Chondrocyte (in vitro differentiated cells): ENCODE results near the gene VSIG4. TPM values are rescaled to one million over a fixed set of nuclear protein-coding genes. Genes with fewer than 3 reads are reported as not detected.
"Not testable (repeated sequence)": the region's sequence is repeated elsewhere in the genome, so short reads cannot be mapped to it uniquely, and the experiment has no call there.

Experiments
- DNase-seq: peaks from one replicate; pipeline ENCODE4 v3.0.0; 2021; ENCODE audit warnings: mixed read lengths, low spot score
- H3K27ac Mint-ChIP-seq: one replicate; pipeline ENCODE4 v1.8.0; 2021; ENCODE audit warnings: mild to moderate bottlenecking, moderate library complexity, mixed read lengths; ENCODE audit not compliant: unreplicated experiment
- H3K27me3 Mint-ChIP-seq: 2 replicates; pipeline ENCODE4 v1.8.0; 2021; ENCODE audit warnings: low read depth, mixed read lengths
- H3K36me3 Mint-ChIP-seq: 2 replicates; pipeline ENCODE4 v1.8.0; 2021; ENCODE audit warnings: low read depth, mixed read lengths
- H3K4me1 Mint-ChIP-seq: 2 replicates; pipeline ENCODE4 v1.8.0; 2021; ENCODE audit warnings: low read depth, mild to moderate bottlenecking, mixed read lengths
- H3K4me3 Mint-ChIP-seq: one replicate; pipeline ENCODE4 v1.8.0; 2021; ENCODE audit warnings: mild to moderate bottlenecking, moderate library complexity, mixed read lengths; ENCODE audit not compliant: unreplicated experiment
- H3K9me3 Mint-ChIP-seq: 2 replicates; pipeline ENCODE4 v1.8.0; 2021; ENCODE audit warnings: low read depth, mixed read lengths
- CTCF ChIP-seq: fragments of 200-600 bp; sonication (generic); IDR thresholded peaks from 2 replicates; pipeline ENCODE4 v1.5.0; 2021; ENCODE audit warnings: antibody characterized with exemption, mild to moderate bottlenecking, moderate library complexity
- total RNA-seq: library from RNA; stranded (reverse); gene quantifications from 3 replicates; pipeline ENCODE4 v1.2.1, GENCODE V29; 2021

Gene VSIG4
- total RNA-seq, 1 donor from 2014 or later, result not detected

- DNase-seq, result no peak
- Mint-ChIP-seq H3K27ac (no peak overlapping the region), H3K27me3 (peaks cover 2% of the 10 kb centered on the region), H3K9me3 (peaks cover under 1% of the 10 kb centered on the region), H3K4me1 (no peaks in the 10 kb centered on the region), H3K36me3 (no peaks in the 10 kb centered on the region), H3K4me3 (no peak overlapping the region)
- peak; percentile 80 for TF ChIP-seq CTCF
Measured at GRCh38 chrX:65985922-65986588, 53.8 kb downstream of the VSIG4 start.

- Mint-ChIP-seq H3K4me1 (no peaks in the 10 kb centered on the region), H3K27ac (no peak overlapping the region), H3K4me3 (no peak overlapping the region), H3K27me3 (peaks cover 4% of the 10 kb centered on the region), H3K36me3 (no peaks in the 10 kb centered on the region), H3K9me3 (peaks cover 3% of the 10 kb centered on the region)
- DNase-seq, result no peak
- no peak for TF ChIP-seq CTCF
Measured at GRCh38 chrX:65985211-65985610, 54.7 kb downstream of the VSIG4 start.

GRCh38 chrX:65977161-65977560 lies 62.7 kb downstream of the VSIG4 start:
- not testable (repeated sequence) for DNase-seq, H3K27ac Mint-ChIP-seq, H3K4me3 Mint-ChIP-seq, H3K36me3 Mint-ChIP-seq, H3K9me3 Mint-ChIP-seq, H3K4me1 Mint-ChIP-seq, H3K27me3 Mint-ChIP-seq

- Mint-ChIP-seq H3K27me3 (peaks cover 6% of the 10 kb centered on the region), H3K9me3 (peaks cover 3% of the 10 kb centered on the region), H3K4me1 (no peaks in the 10 kb centered on the region), H3K4me3 (no peak overlapping the region), H3K36me3 (no peaks in the 10 kb centered on the region), H3K27ac (no peak overlapping the region)
- TF ChIP-seq CTCF, result no peak
- no peak for DNase-seq
Measured at GRCh38 chrX:65976161-65976560, 63.7 kb downstream of the VSIG4 start.

GRCh38 chrX:65975161-65975751 lies 64.6 kb downstream of the VSIG4 start:
- H3K27me3 Mint-ChIP-seq, H3K9me3 Mint-ChIP-seq, H3K4me1 Mint-ChIP-seq, H3K27ac Mint-ChIP-seq, H3K4me3 Mint-ChIP-seq, H3K36me3 Mint-ChIP-seq: not testable (repeated sequence)
- peak; percentile 75 for DNase-seq

Other genes starting within 250 kb of the VSIG4 start
- gene HEPH, start 124.2 kb upstream of the VSIG4 start, total RNA-seq, result 0.50 to 9.0 TPM (median 0.59 TPM) in 3 replicates